Activated CD4-positive, alpha-beta T cell treated with anti-CD3 and anti-CD28 coated beads, Interleukin-2, amount 50 U/mL, for 24 hours (primary cell): ENCODE data around the gene SRP14.

Experiments
- DNase-seq, 2 donors: peaks; one replicate each; pipeline ENCODE4 v3.0.0-alpha.2; 2020; ENCODE audit warnings: low read depth in 1 of 2, low spot score in 1 of 2

Gene SRP14

GRCh38 chr15:40069178-40070165, 30.5 kb upstream of the SRP14 start:
- no peak for DNase-seq

- DNase-seq: no peak
Measured at GRCh38 chr15:40067921-40068624, 29.1 kb upstream of the SRP14 start.

GRCh38 chr15:40066589-40066988, 27.6 kb upstream of the SRP14 start:
- no peak for DNase-seq

GRCh38 chr15:40065166-40065565, 26.2 kb upstream of the SRP14 start:
- DNase-seq: no peak

GRCh38 chr15:40064231-40064894, 25.4 kb upstream of the SRP14 start:
- DNase-seq: no peak

- DNase-seq: no peak
Measured at GRCh38 chr15:40063563-40064011, 24.6 kb upstream of the SRP14 start.

- DNase-seq: no peak
Measured at GRCh38 chr15:40062816-40063562, 24.0 kb upstream of the SRP14 start.

GRCh38 chr15:40061212-40061901, 22.4 kb upstream of the SRP14 start:
- DNase-seq: no peak

GRCh38 chr15:40060236-40060961, 21.4 kb upstream of the SRP14 start:
- DNase-seq: no peak

GRCh38 chr15:40059821-40060220, 20.8 kb upstream of the SRP14 start:
- DNase-seq: no peak

- no peak for DNase-seq
Measured at GRCh38 chr15:40058476-40059140, 19.6 kb upstream of the SRP14 start.

- no peak for DNase-seq
Measured at GRCh38 chr15:40055576-40056293, 16.8 kb upstream of the SRP14 start.

- DNase-seq: no peak
Measured at GRCh38 chr15:40054855-40055575, 16.0 kb upstream of the SRP14 start.

- no peak for DNase-seq
Measured at GRCh38 chr15:40054605-40054854, 15.5 kb upstream of the SRP14 start.

GRCh38 chr15:40053831-40054604, 15.0 kb upstream of the SRP14 start:
- DNase-seq: no peak

GRCh38 chr15:40053079-40053830, 14.3 kb upstream of the SRP14 start:
- DNase-seq: no peak

GRCh38 chr15:40052604-40053003, 13.6 kb upstream of the SRP14 start:
- no peak for DNase-seq
